ES-I3 (cell line): ENCODE measurements around the gene ARID4B.
"Not testable (repeated sequence)": the region's sequence is repeated elsewhere in the genome, so short reads cannot be mapped to it uniquely, and the experiment has no call there.

ENCODE experiments used
- H3K36me3 ChIP-seq: 2 replicates; pipeline ENCODE4 v1.6.1; 2013; ENCODE audit warnings: mild to moderate bottlenecking, low read length, control low read depth, moderate library complexity; ENCODE audit not compliant: insufficient read depth
- H3K4me1 ChIP-seq: 2 replicates; pipeline ENCODE4 v1.6.1; 2013; ENCODE audit warnings: mild to moderate bottlenecking, control low read depth, low read length; ENCODE audit not compliant: insufficient read depth
- H3K9ac ChIP-seq: 2 replicates; pipeline ENCODE4 v1.6.1; 2013; ENCODE audit warnings: low read depth, mild to moderate bottlenecking, low read length, moderate library complexity
- H3K9me3 ChIP-seq: 2 replicates; pipeline ENCODE4 v1.6.1; 2013; ENCODE audit warnings: mild to moderate bottlenecking, low read length, moderate library complexity; ENCODE audit not compliant: control insufficient read depth, insufficient read depth

Gene ARID4B

DNA sequence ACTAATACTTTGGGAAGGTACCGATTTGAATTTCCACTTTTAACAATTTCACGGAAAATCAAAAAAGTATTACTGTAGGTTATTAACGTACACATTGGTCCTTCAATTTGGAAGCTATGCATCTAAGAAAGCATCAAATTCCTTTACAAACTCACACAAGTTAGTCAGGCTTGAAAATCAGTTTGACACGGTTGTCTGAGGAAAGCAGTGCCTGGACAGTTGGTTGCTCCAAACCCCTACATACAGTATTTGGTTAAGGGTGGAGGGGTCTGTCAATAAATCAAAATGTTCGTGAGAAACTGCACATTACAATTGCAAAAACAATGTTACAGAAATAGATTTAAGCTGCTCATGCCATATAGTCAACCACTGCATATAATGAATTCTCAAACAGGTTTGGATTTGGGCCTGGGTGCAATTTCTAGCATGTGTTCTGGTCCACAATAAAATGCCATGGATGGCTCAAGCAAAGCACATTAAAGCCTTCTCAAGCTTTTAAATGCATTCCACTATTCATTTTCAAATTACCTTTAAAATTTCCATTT, 147.0 kb downstream of the ARID4B start:
- no peaks in the 10 kb centered on the region for H3K9me3 ChIP-seq
- H3K9ac ChIP-seq: no peak overlapping the region
- no peaks in the 10 kb centered on the region for H3K4me1 ChIP-seq
- peaks cover 14% of the 10 kb centered on the region for H3K36me3 ChIP-seq

DNA sequence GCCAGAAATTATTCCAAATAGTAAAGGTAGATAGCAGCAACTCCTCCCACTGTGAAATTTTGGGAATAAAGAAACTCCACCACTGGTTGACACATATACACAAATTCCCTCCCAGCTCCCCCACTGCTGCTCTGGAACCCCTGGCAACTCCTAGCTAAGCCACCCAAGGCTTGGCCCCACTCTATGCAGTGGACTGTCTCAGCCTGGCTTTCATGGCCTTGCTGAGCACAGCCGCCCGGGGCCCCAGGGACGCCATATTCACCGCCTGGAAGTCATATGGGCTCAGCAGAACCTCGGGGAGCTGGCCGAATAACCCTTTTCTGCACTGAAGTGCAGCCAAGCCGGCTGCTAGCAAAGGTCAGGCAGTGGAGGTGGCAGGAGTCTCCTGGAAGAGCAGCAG, 151.5 kb downstream of the ARID4B start:
- no peak overlapping the region for H3K9ac ChIP-seq
- H3K4me1 ChIP-seq: no peaks in the 10 kb centered on the region
- H3K36me3 ChIP-seq: peaks cover 28% of the 10 kb centered on the region
- H3K9me3 ChIP-seq: no peaks in the 10 kb centered on the region

GRCh38 chr1:235169986-235170385, 158.0 kb downstream of the ARID4B start:
- Histone ChIP-seq H3K9ac (no peak overlapping the region), H3K4me1 (no peaks in the 10 kb centered on the region), H3K36me3 (peaks cover 18% of the 10 kb centered on the region), H3K9me3 (no peaks in the 10 kb centered on the region)

DNA sequence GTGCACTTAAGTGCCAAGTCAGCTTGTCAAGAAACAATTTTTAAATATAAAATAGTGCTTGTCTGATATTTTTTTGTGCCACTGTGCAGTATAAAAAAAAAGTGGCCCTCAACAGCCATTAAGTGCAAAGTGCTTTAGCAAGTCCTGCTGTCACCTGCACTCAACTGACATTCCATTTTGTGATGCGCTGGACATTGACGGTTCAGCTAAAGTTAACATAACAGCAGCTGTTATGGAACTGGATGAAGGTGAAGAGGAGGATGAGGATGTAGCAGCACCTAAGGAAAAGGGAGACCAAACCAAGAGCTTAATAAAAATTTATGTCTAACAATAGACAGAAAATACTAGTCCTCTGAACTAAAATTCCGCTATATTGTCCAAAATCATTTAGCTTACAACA, 159.6 kb downstream of the ARID4B start:
- no peaks in the 10 kb centered on the region for H3K9me3 ChIP-seq
- H3K36me3 ChIP-seq: peaks cover 11% of the 10 kb centered on the region
- no peaks in the 10 kb centered on the region for H3K4me1 ChIP-seq
- H3K9ac ChIP-seq: no peak overlapping the region

DNA sequence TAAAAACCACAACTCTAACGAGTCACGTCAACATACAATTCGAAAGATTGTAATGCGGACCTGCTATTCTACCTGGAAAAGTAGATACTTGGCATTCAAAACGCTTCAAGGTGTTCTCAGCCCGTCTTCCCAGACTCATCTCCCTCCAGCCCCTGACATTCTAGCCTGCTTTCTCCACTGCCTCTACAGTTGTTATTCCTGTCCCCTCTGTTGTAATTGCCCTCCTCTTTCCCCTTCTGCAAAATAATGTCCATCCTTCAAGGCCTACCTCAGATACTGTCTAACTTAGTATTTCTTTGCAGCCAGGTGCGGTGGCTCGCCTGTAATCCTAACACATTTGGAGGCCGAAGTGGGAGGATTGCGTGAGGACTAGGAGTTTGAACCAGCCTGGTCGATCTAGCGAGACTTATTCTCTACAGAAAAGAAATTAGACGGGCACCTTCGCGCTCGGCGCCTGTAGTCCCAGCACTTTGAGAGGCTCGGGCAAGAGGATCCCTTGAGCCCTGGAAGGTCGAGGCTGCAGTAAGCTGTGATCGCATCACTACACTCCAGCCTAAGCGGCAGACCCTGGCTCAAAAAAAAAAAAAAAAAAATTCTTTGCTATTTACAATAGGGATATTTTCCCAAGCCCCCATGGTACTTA, 166.2 kb downstream of the ARID4B start:
- Histone ChIP-seq H3K4me1 (no peaks in the 10 kb centered on the region), H3K36me3 (peaks cover 19% of the 10 kb centered on the region), H3K9ac (peak overlapping the region; percentile 94), H3K9me3 (no peaks in the 10 kb centered on the region)

DNA sequence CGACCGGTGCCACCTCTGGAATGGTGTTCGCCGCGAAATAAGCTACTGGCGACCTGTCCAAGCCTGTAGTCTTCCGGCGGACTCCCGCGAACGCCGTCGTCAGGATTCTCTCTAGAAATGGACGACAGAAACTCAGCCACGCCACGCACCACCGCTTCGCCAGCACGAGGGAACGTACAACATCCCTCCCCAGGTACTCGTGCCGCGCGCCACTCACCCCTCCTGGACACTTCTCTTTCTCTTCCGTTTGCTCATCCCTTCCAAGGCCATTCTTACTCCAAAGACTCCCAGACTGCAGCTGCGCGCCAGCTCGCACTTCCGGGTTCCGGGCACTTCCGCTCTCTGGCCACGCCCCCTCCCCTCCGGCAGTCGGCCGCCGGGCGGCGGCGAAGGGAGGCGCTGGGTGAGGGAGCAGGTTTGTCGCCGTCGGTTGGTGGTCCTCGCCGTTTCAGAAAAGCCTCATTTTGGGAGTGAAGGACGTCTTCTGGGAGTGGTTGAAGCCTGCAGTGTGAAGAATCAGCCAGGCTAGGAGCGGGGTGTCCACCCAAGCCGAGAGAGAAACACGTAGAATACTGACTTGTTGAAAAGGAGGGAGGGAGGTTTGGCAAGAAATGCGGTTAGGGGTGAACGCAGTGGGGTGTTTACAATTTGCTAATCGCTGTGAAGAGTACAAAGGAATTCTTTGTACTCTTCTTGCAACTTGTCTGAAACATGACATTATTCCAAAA, 166.9 kb downstream of the ARID4B start, which contains the start of gene RBM34:
Gene RBM34 (minus strand): TSS at position 294 of the 728 bp plus-strand sequence. CDS start 24 bp downstream, at position 270.
- peak within 1 kb of the TSS; percentile 94 for H3K9ac ChIP-seq
- peaks cover 23% of the 10 kb centered on the region for H3K36me3 ChIP-seq
- H3K9me3 ChIP-seq: no peaks in the 10 kb centered on the region
- no peaks in the 10 kb centered on the region for H3K4me1 ChIP-seq

GRCh38 chr1:235160383-235160956, 167.5 kb downstream of the ARID4B start:
- Histone ChIP-seq H3K9ac (peak overlapping the region; percentile 94), H3K9me3 (no peaks in the 10 kb centered on the region), H3K36me3 (peaks cover 25% of the 10 kb centered on the region), H3K4me1 (no peaks in the 10 kb centered on the region)

GRCh38 chr1:235159930-235160329, 168.0 kb downstream of the ARID4B start:
- not testable (repeated sequence) for H3K9me3 ChIP-seq, H3K9ac ChIP-seq, H3K4me1 ChIP-seq
- peaks cover 25% of the 10 kb centered on the region for H3K36me3 ChIP-seq

DNA sequence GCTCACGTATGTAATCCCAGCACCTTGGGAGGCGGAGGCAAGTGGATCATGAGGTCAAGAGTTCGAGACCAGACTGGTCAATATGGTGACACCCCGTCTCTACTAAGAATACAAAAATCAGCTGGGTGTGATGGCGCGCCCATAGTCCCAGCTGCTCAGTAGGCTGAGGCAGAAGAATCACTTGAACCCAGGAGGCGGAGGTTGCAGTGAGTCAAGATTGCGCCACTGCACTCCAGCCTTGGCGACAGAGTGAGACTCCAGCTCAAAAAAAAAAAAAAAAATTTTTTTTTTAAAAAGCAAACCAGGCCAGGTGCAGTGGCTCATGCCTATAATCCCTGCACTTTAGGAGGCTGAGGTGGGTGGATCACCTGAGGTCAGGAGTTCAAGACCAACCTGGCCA, 168.7 kb downstream of the ARID4B start:
- H3K9ac ChIP-seq, H3K9me3 ChIP-seq, H3K4me1 ChIP-seq: not testable (repeated sequence)
- peaks cover 25% of the 10 kb centered on the region for H3K36me3 ChIP-seq

GRCh38 chr1:235158680-235159079, 169.3 kb downstream of the ARID4B start:
- H3K36me3 ChIP-seq: peaks cover 25% of the 10 kb centered on the region
- H3K4me1 ChIP-seq: no peaks in the 10 kb centered on the region
- H3K9ac ChIP-seq: no peak overlapping the region
- H3K9me3 ChIP-seq: no peaks in the 10 kb centered on the region

- no peaks in the 10 kb centered on the region for H3K9me3 ChIP-seq
- no peak overlapping the region for H3K9ac ChIP-seq
- no peaks in the 10 kb centered on the region for H3K4me1 ChIP-seq
- peaks cover 25% of the 10 kb centered on the region for H3K36me3 ChIP-seq
These were observed 170.8 kb downstream of the ARID4B start for GRCh38 chr1:235157150-235157549.

DNA sequence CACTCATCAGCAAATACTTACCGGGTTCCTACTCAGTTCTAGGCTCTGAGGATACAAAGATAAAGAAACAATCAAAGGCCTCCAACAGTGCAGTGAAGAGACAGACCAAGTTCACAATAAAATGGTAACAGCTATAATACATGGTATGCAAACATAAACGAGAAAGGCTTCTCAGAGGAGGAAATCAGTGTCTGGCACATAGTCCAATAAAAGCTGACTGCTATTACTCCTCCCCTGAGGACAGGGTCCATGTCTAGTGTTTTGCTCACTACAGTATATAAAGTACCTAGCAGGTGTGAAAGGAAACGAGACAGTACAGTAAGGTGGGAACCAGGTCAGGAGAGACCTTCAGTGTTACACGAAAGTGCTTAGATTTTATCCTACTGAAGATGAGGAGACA, 171.2 kb downstream of the ARID4B start:
- no peak overlapping the region for H3K9ac ChIP-seq
- H3K36me3 ChIP-seq: peaks cover 26% of the 10 kb centered on the region
- H3K9me3 ChIP-seq: no peaks in the 10 kb centered on the region
- no peaks in the 10 kb centered on the region for H3K4me1 ChIP-seq

DNA sequence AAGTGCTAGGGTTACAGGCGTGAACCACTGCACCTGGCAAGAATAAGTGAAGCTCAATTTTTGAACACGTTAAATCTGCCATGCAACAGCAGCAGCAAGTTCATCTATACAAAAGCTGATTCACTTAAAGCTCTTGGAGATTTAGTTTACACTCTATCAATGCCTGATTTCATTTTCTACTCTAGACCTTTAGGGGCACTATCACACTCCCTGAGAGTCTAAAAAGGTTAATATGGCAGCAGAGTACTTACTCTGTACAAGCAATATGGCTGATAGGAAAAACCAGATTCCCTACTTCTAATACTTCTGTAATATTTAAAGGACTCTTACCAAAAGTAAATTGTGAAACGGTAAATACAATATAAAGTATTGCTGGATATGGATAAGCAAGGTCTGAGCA, 171.7 kb downstream of the ARID4B start:
- H3K9me3 ChIP-seq: no peaks in the 10 kb centered on the region
- H3K9ac ChIP-seq: no peak overlapping the region
- peaks cover 30% of the 10 kb centered on the region for H3K36me3 ChIP-seq
- H3K4me1 ChIP-seq: no peaks in the 10 kb centered on the region

- Histone ChIP-seq H3K36me3 (peaks cover 24% of the 10 kb centered on the region), H3K4me1 (no peaks in the 10 kb centered on the region), H3K9me3 (no peaks in the 10 kb centered on the region)
These were observed 175.7 kb downstream of the ARID4B start for GRCh38 chr1:235152235-235152634.

DNA sequence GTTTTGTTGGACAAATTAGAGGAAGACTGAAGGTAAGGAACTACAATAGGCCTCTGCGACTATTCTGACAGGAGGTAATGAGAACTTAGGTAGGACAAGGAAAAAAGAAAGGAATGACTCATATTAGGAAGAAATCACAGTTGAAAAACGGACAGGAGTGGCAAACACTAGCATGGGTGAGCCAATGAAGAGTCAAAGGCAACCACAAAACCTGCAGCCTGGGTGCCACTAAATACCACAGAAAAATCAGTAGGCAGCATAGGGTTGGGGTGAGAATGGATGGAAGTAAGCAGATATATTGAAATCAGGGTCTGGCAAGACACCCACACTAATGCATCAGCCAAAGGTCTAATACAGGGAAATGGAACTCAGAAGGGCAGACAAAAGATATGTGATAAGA, 176.9 kb downstream of the ARID4B start:
- Histone ChIP-seq H3K36me3 (peaks cover 19% of the 10 kb centered on the region), H3K9ac (no peak overlapping the region), H3K9me3 (no peaks in the 10 kb centered on the region), H3K4me1 (no peaks in the 10 kb centered on the region)

More at GRCh38 chr1:235152235-235152634, 175.7 kb downstream of the ARID4B start:
- no peak overlapping the region for H3K9ac ChIP-seq
